Measurements from ENCODE around the gene DRC7. TPM values are rescaled to one million over a fixed set of nuclear protein-coding genes. Genes with fewer than 3 reads are reported as not detected.

Gene DRC7
- total and polyA plus RNA-seq, 4 donors, result 0.06 to 1.8 (median 0.08) TPM; not detected in 1

GRCh38 chr16:57697896-57698537 is 3.4 kb downstream of the DRC7 start:
- Histone ChIP-seq H3K9ac (ENCODE audit: low read depth in 1 of 2, low read length in 2 of 2) (no peak overlapping the region), H3K27me3 (ENCODE audit: control insufficient read depth in 4 of 4, insufficient read depth in 4 of 4, low read length in 3 of 4) (no peaks in the 10 kb centered on the region), H3K36me3 (ENCODE audit: control insufficient read depth in 4 of 4, insufficient read depth in 3 of 4, low read depth in 1 of 4, low read length in 3 of 4) (no peaks in the 10 kb centered on the region), H3K4me3 (ENCODE audit: low read depth in 1 of 3, low read length in 3 of 3) (no peak overlapping the region), H3K4me1 (ENCODE audit: control insufficient read depth in 4 of 4, insufficient read depth in 4 of 4, low read length in 3 of 4) (peaks cover 2 to 31% (median 19%) of the 10 kb centered on the region in 4 donors), H3K9me3 (ENCODE audit: control insufficient read depth in 4 of 4, low read length in 3 of 4) (no peaks in the 10 kb centered on the region), H3K27ac (ENCODE audit: low read depth in 1 of 2, low read length in 2 of 2) (no peak overlapping the region)
- DNase-seq (ENCODE audit: low spot score), result no peak
- 96% methylated on average over 17 of the region's 17 CpGs for WGBS
- TF ChIP-seq HNF4G (IDR thresholded peaks at IDR 0.05) (no peak), RXRA (IDR thresholded peaks at IDR 0.05) (no peak), RAD21 (IDR thresholded peaks at IDR 0.05) (no peak)

GRCh38 chr16:57698812-57699405 is 4.3 kb downstream of the DRC7 start:
- no peak overlapping the region for H3K4me3 ChIP-seq (ENCODE audit: low read depth in 1 of 3, low read length in 3 of 3)
- H3K36me3 ChIP-seq (ENCODE audit: control insufficient read depth in 4 of 4, insufficient read depth in 3 of 4, low read depth in 1 of 4, low read length in 3 of 4), result no peaks in the 10 kb centered on the region
- H3K27ac ChIP-seq (ENCODE audit: low read depth in 1 of 2, low read length in 2 of 2), result no peak overlapping the region
- TF ChIP-seq ATF3 (IDR thresholded peaks at IDR 0.05) (no peak), NR2F2 (IDR thresholded peaks at IDR 0.05) (no peak), FOXA2 (IDR thresholded peaks at IDR 0.05) (no peak), RXRA (IDR thresholded peaks at IDR 0.05) (no peak), YY1 (IDR thresholded peaks at IDR 0.05) (no peak), JUND (IDR thresholded peaks at IDR 0.05) (no peak), HNF4A (conservative IDR thresholded peaks at IDR 0.05) (no peak), SP1 (IDR thresholded peaks at IDR 0.05) (no peak), EGR1 (IDR thresholded peaks at IDR 0.05; ENCODE audit: low read depth in 2 of 2) (no peak)
- no peaks in the 10 kb centered on the region for H3K9me3 ChIP-seq (ENCODE audit: control insufficient read depth in 4 of 4, low read length in 3 of 4)
- no peaks in the 10 kb centered on the region for H3K27me3 ChIP-seq (ENCODE audit: control insufficient read depth in 4 of 4, insufficient read depth in 4 of 4, low read length in 3 of 4)
- DNase-seq (ENCODE audit: low spot score), result no peak
- H3K9ac ChIP-seq (ENCODE audit: low read depth in 1 of 2, low read length in 2 of 2), result no peak overlapping the region
- 92% methylated on average over 16 of the region's 16 CpGs for WGBS
- H3K4me1 ChIP-seq (ENCODE audit: control insufficient read depth in 4 of 4, insufficient read depth in 4 of 4, low read length in 3 of 4), result peaks cover 5 to 30% (median 21%) of the 10 kb centered on the region in 4 donors

- H3K27ac ChIP-seq (ENCODE audit: low read depth in 1 of 2, low read length in 2 of 2), result no peak overlapping the region
- WGBS, result 88% methylated on average over 3 of the region's 3 CpGs
- H3K4me3 ChIP-seq (ENCODE audit: low read depth in 1 of 3, low read length in 3 of 3), result no peak overlapping the region
- H3K27me3 ChIP-seq (ENCODE audit: control insufficient read depth in 4 of 4, insufficient read depth in 4 of 4, low read length in 3 of 4), result no peaks in the 10 kb centered on the region
- H3K9me3 ChIP-seq (ENCODE audit: control insufficient read depth in 4 of 4, low read length in 3 of 4), result no peaks in the 10 kb centered on the region
- no peaks in the 10 kb centered on the region for H3K36me3 ChIP-seq (ENCODE audit: control insufficient read depth in 4 of 4, insufficient read depth in 3 of 4, low read depth in 1 of 4, low read length in 3 of 4)
- peaks cover 5 to 33% (median 24%) of the 10 kb centered on the region in 4 donors for H3K4me1 ChIP-seq (ENCODE audit: control insufficient read depth in 4 of 4, insufficient read depth in 4 of 4, low read length in 3 of 4)
- no peak overlapping the region for H3K9ac ChIP-seq (ENCODE audit: low read depth in 1 of 2, low read length in 2 of 2)
- no peak for DNase-seq (ENCODE audit: low spot score)
- TF ChIP-seq YY1 (IDR thresholded peaks at IDR 0.05) (no peak), ZBTB33 (IDR thresholded peaks at IDR 0.05) (no peak), FOXA1 (IDR thresholded peaks at IDR 0.05) (no peak)
Observed at GRCh38 chr16:57699481-57699880, 4.9 kb downstream of the DRC7 start.
